HEK293 (cell line): Measurements from ENCODE around the gene HPGD.

Experiments used
- CTCF ChIA-PET: fragments of 350-600 bp; formaldehyde crosslinking; extraction: SDS; loops from one replicate; lab custom pipeline; 2021; ENCODE audit warnings: antibody characterized with exemption; lab: Yijun Ruan, JAX
- POLR2A ChIA-PET: fragments of 300-600 bp; formaldehyde crosslinking; extraction: SDS; loops from one replicate; lab custom pipeline; 2020; ENCODE audit warnings: antibody characterized with exemption, inconsistent platforms; lab: Yijun Ruan, JAX
- H3K27ac ChIP-seq: fragments of 200-500 bp; sonication (Bioruptor generic); 2 replicates; pipeline ENCODE4 v1.5.1; 2014; ENCODE audit warnings: low read depth, low read length, control low read depth, inconsistent platforms; ENCODE audit errors: extremely low read depth
- H3K36me3 ChIP-seq, 2 experiments: fragments of 200-500 bp in 1 of 2; sonication (Bioruptor generic) in 1 of 2; 1 replicate in 1 of 2; 2 replicates in 1 of 2; pipeline ENCODE4 v1.5.1; 2014 to 2017; ENCODE audit warnings: inconsistent platforms in 2 of 2, low read length in 2 of 2; ENCODE audit not compliant: control insufficient read depth in 2 of 2, insufficient read depth in 1 of 2
- H3K4me1 ChIP-seq: fragments of 200-500 bp; sonication (Bioruptor generic); 2 replicates; pipeline ENCODE4 v1.5.1; 2014; ENCODE audit warnings: mild to moderate bottlenecking, low read length, inconsistent platforms; ENCODE audit not compliant: control insufficient read depth, insufficient read depth
- H3K4me3 ChIP-seq: 2 replicates; pipeline ENCODE4 v1.5.1; 2011; ENCODE audit warnings: low read depth, mild to moderate bottlenecking, control low read depth, low read length, moderate library complexity
- H3K9me3 ChIP-seq: fragments of 200-500 bp; sonication (Bioruptor generic); 2 replicates; pipeline ENCODE4 v1.5.1; 2014; ENCODE audit warnings: low read depth, low read length, inconsistent platforms; ENCODE audit not compliant: control insufficient read depth, insufficient read depth
- GLIS1 ChIP-seq: fragments of 450-650 bp; formaldehyde crosslinking; IDR thresholded peaks from 2 replicates; pipeline ENCODE4 v1.5.1; 2016; ENCODE audit warnings: missing biosample characterization, missing genetic modification characterization
- IKZF3 ChIP-seq: fragments of 450-650 bp; IDR thresholded peaks from 2 replicates; pipeline ENCODE4 v1.5.0; 2018; ENCODE audit warnings: missing biosample characterization, mild to moderate bottlenecking, missing genetic modification characterization, moderate library complexity
- MEIS1 ChIP-seq: sonication (generic); formaldehyde crosslinking; IDR thresholded peaks from 2 replicates; pipeline ENCODE4 v1.8.1; 2022; ENCODE audit warnings: missing genetic modification reagents, mild to moderate bottlenecking, borderline replicate concordance
- MYNN ChIP-seq: fragments of 450-650 bp; formaldehyde crosslinking; IDR thresholded peaks from 2 replicates; pipeline ENCODE4 v1.5.1; 2016; ENCODE audit warnings: missing biosample characterization, missing genetic modification characterization, borderline replicate concordance
- MZF1 ChIP-seq: fragments of 450-650 bp; formaldehyde crosslinking; IDR thresholded peaks from 2 replicates; pipeline ENCODE4 v1.5.1; 2017; ENCODE audit warnings: missing biosample characterization, missing genetic modification characterization, borderline replicate concordance
- PRDM1 ChIP-seq: fragments of 450-650 bp; formaldehyde crosslinking; IDR thresholded peaks from 2 replicates; pipeline ENCODE4; 2016; ENCODE audit warnings: missing biosample characterization, missing genetic modification characterization
- SCRT1 ChIP-seq: fragments of 450-650 bp; formaldehyde crosslinking; IDR thresholded peaks from 2 replicates; pipeline ENCODE4 v1.5.1; 2016; ENCODE audit warnings: missing biosample characterization, missing genetic modification characterization, borderline replicate concordance
- ZBTB10 ChIP-seq: fragments of 450-650 bp; formaldehyde crosslinking; IDR thresholded peaks from 2 replicates; pipeline ENCODE4 v1.5.1; 2016; ENCODE audit warnings: missing biosample characterization, missing genetic modification characterization
- ZBTB6 ChIP-seq: fragments of 450-650 bp; formaldehyde crosslinking; IDR thresholded peaks from 2 replicates; pipeline ENCODE4 v1.5.1; 2017; ENCODE audit warnings: missing biosample characterization, missing genetic modification characterization
- ZFHX2 ChIP-seq: fragments of 450-650 bp; formaldehyde crosslinking; conservative IDR thresholded peaks from 2 replicates; pipeline ENCODE4 v1.5.1; 2016; ENCODE audit warnings: missing biosample characterization, missing genetic modification characterization
- ZNF112 ChIP-seq: fragments of 450-650 bp; formaldehyde crosslinking; IDR thresholded peaks from 2 replicates; pipeline ENCODE4 v1.5.0; 2017; ENCODE audit warnings: missing biosample characterization, missing genetic modification characterization
- ZNF155 ChIP-seq: fragments of 450-650 bp; formaldehyde crosslinking; IDR thresholded peaks from 2 replicates; pipeline ENCODE4 v1.5.1; 2016; ENCODE audit warnings: missing biosample characterization, missing genetic modification characterization
- ZNF157 ChIP-seq: fragments of 450-650 bp; formaldehyde crosslinking; IDR thresholded peaks from 2 replicates; pipeline ENCODE4 v1.5.1; 2016; ENCODE audit warnings: missing biosample characterization, missing genetic modification characterization
- ZNF26 ChIP-seq: fragments of 450-650 bp; formaldehyde crosslinking; IDR thresholded peaks from 2 replicates; pipeline ENCODE4 v1.5.1; 2016; ENCODE audit warnings: missing biosample characterization, missing genetic modification characterization
- ZNF433 ChIP-seq: fragments of 450-650 bp; formaldehyde crosslinking; IDR thresholded peaks from 2 replicates; pipeline ENCODE4 v1.5.1; 2016; ENCODE audit warnings: missing biosample characterization, missing genetic modification characterization, low read depth
- ZNF529 ChIP-seq: fragments of 450-650 bp; formaldehyde crosslinking; IDR thresholded peaks from 2 replicates; pipeline ENCODE4 v1.5.1; 2017; ENCODE audit warnings: missing genetic modification characterization, missing biosample characterization; ENCODE audit not compliant: insufficient replicate concordance
- ZNF544 ChIP-seq: fragments of 450-650 bp; formaldehyde crosslinking; IDR thresholded peaks from 2 replicates; pipeline ENCODE4 v1.5.0; 2017; ENCODE audit warnings: missing biosample characterization, missing genetic modification characterization
- ZNF549 ChIP-seq: fragments of 450-650 bp; IDR thresholded peaks from 2 replicates; pipeline ENCODE4 v1.5.1; 2018; ENCODE audit warnings: missing biosample characterization, missing genetic modification characterization, mild to moderate bottlenecking, inconsistent platforms, moderate library complexity
- ZNF555 ChIP-seq: fragments of 450-650 bp; formaldehyde crosslinking; conservative IDR thresholded peaks from 2 replicates; pipeline ENCODE4 v1.5.1; 2017; ENCODE audit warnings: missing biosample characterization, mild to moderate bottlenecking, missing genetic modification characterization, inconsistent platforms
- ZNF560 ChIP-seq: fragments of 450-650 bp; formaldehyde crosslinking; IDR thresholded peaks from 2 replicates; pipeline ENCODE4 v1.5.1; 2017; ENCODE audit warnings: missing biosample characterization, missing genetic modification characterization, borderline replicate concordance
- ZNF621 ChIP-seq: fragments of 450-650 bp; formaldehyde crosslinking; IDR thresholded peaks from 2 replicates; pipeline ENCODE4 v1.5.1; 2017; ENCODE audit warnings: missing biosample characterization, missing genetic modification characterization
- ZNF629 ChIP-seq: fragments of 450-650 bp; formaldehyde crosslinking; IDR thresholded peaks from 2 replicates; pipeline ENCODE4 v1.5.1; 2017; ENCODE audit warnings: missing biosample characterization, missing genetic modification characterization
- ZNF768 ChIP-seq: fragments of 450-650 bp; formaldehyde crosslinking; IDR thresholded peaks from 2 replicates; pipeline ENCODE4 v1.5.1; 2018; ENCODE audit warnings: missing biosample characterization, mild to moderate bottlenecking, missing genetic modification characterization
- ZNF776 ChIP-seq: fragments of 450-650 bp; formaldehyde crosslinking; IDR thresholded peaks from 2 replicates; pipeline ENCODE4 v1.5.0; 2017; ENCODE audit warnings: missing biosample characterization, missing genetic modification characterization, borderline replicate concordance
- ZNF791 ChIP-seq: fragments of 450-650 bp; formaldehyde crosslinking; IDR thresholded peaks from 2 replicates; pipeline ENCODE4 v1.5.1; 2016; ENCODE audit warnings: missing biosample characterization, missing genetic modification characterization
- ZNF830 ChIP-seq: fragments of 450-650 bp; IDR thresholded peaks from 2 replicates; pipeline ENCODE4 v1.5.0; 2018; ENCODE audit warnings: missing biosample characterization, missing genetic modification characterization, low read depth, mild to moderate bottlenecking, moderate library complexity
- ZNF837 ChIP-seq: fragments of 450-650 bp; formaldehyde crosslinking; IDR thresholded peaks from 2 replicates; pipeline ENCODE4 v1.5.1; 2016; ENCODE audit warnings: missing biosample characterization, missing genetic modification characterization

HPGD gene

GRCh38 chr4:174537634-174538033 is 15.3 kb upstream of the HPGD start:
- CTCF ChIA-PET = no interaction called here
- POLR2A ChIA-PET = no interaction called here
- Histone ChIP-seq H3K4me1 (no peaks in the 10 kb centered on the region), H3K4me3 (no peak overlapping the region), H3K36me3 (no peaks in the 10 kb centered on the region), H3K27ac (no peak overlapping the region), H3K9me3 (no peaks in the 10 kb centered on the region)
- TF ChIP-seq ZNF555 (tag by site-specific recombination) = no peak
- no peak for TF ChIP-seq ZBTB10 (tag by site-specific recombination)
- no peak for TF ChIP-seq ZNF768 (tag by site-specific recombination)
- no peak for TF ChIP-seq GLIS1 (tag by site-specific recombination)
- no peak for TF ChIP-seq ZNF549 (tag by site-specific recombination)
- no peak for TF ChIP-seq IKZF3

- H3K4me3 ChIP-seq = no peak overlapping the region
These were observed 12.2 kb upstream of the HPGD start for GRCh38 chr4:174534461-174534860.

GRCh38 chr4:174532445-174532844 is 10.2 kb upstream of the HPGD start:
- CTCF ChIA-PET = interaction anchor here (0.5 kb wide), 1 partner anchor 102 kb away, joined by 3 read pairs; no protein-coding TSS in a partner anchor
- no peak overlapping the region for H3K4me3 ChIP-seq
- no peaks in the 10 kb centered on the region for H3K36me3 ChIP-seq
- H3K27ac ChIP-seq = no peak overlapping the region
- H3K9me3 ChIP-seq = no peaks in the 10 kb centered on the region
- POLR2A ChIA-PET = interaction anchor here (0.9 kb wide), 1 partner anchor 10 kb away, joined by 3 read pairs; the partner anchor contains the start of gene HPGD
- H3K4me1 ChIP-seq = no peaks in the 10 kb centered on the region
- no peak for TF ChIP-seq ZNF157 (tag by site-specific recombination)
- TF ChIP-seq ZBTB6 (tag by site-specific recombination) = no peak
- no peak for TF ChIP-seq ZNF621
- no peak for TF ChIP-seq MYNN (tag by site-specific recombination)
- TF ChIP-seq ZNF433 (tag by site-specific recombination) = no peak
- no peak for TF ChIP-seq ZNF155 (tag by site-specific recombination)
- no peak for TF ChIP-seq ZNF776 (tag by site-specific recombination)
- no peak for TF ChIP-seq ZNF830 (tag by site-specific recombination)
- TF ChIP-seq ZNF529 (tag by site-specific recombination) = no peak
- no peak for TF ChIP-seq ZNF112 (tag by site-specific recombination)
- no peak for TF ChIP-seq ZNF837 (tag by site-specific recombination)
- no peak for TF ChIP-seq SCRT1
- no peak for TF ChIP-seq ZNF544 (tag by site-specific recombination)

More at GRCh38 chr4:174534461-174534860, 12.2 kb upstream of the HPGD start:
- Histone ChIP-seq H3K27ac (no peak overlapping the region), H3K36me3 (no peaks in the 10 kb centered on the region), H3K9me3 (no peaks in the 10 kb centered on the region), H3K4me1 (no peaks in the 10 kb centered on the region)
- TF ChIP-seq ZNF26 (no peak), PRDM1 (no peak), ZFHX2 (tag by site-specific recombination) (no peak), ZNF560 (tag by site-specific recombination) (no peak), GLIS1 (tag by site-specific recombination) (no peak), ZNF791 (tag by site-specific recombination) (no peak), MEIS1 (CRISPR knock-in tag) (no peak), ZNF629 (tag by site-specific recombination) (no peak), MZF1 (tag by site-specific recombination) (no peak)
- ChIA-PET POLR2A (no interaction called here), CTCF (no interaction called here)
